SIG-M5 treated with dmso at 0.1 percent for 504 hours (cell line): ENCODE data around the gene ARHGEF6.

ENCODE experiments used
- DNase-seq: peaks from one replicate; lab custom pipeline; 2025; ENCODE audit not compliant: unreplicated experiment; lab: John Stamatoyannopoulos, UW

ARHGEF6 gene

DNA sequence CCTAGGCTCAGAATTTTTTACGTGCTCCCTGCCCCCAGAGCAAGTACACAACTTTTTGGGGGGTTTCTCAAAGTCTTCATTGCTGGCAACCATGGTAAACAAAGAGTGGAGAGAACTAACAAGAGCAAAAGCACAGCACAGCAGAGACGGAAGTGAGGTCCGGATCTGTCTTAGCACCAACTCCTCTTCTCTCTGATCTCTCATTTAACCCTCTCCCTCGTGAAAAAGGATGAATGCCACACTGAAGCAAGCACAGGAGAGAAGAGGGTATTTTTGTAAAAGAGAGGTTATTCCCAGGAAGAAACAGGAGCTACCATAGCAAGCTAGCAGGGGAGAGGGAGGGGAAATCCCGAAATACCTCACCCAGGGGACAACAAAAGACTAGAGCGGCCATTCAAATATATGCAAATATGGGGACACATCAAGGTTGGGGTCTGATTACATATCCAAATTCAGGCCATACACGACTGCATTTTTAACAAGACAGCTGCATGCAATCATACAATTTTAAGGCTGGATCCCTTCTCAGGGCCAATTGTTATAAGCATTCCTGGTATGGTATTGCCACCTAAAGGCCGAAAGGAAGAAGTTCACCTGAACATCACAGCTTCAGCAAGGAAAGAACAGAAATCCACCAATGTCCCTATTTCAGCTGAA lies 86.2 kb downstream of the ARHGEF6 start:
- DNase-seq: peak; percentile 11

GRCh38 chrX:136692271-136692670 lies 88.5 kb downstream of the ARHGEF6 start:
- no peak for DNase-seq

- no peak for DNase-seq
These were observed 89.5 kb downstream of the ARHGEF6 start for GRCh38 chrX:136691028-136691809.

DNA sequence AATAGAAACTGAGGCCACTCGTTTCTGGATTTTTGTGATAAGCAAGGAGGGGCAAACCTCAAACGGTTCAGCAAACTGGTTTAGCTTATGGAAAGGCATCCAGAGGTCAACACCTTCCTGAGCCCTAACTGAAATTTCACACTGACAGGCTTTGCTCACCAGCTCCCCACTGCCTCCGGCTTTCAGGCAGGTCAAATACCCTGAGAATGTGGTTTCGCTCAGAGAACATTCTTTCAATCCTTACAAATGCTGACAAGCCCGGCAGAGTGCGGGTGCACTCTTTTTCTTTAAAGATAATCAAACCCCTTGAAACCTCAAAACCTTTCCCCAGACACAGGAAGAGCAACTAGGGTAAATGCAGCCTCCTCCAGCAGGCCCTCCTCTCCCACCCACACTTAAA lies 91.3 kb downstream of the ARHGEF6 start:
- no peak for DNase-seq

- DNase-seq: no peak
These were observed 93.3 kb downstream of the ARHGEF6 start for GRCh38 chrX:136687457-136687856.

- DNase-seq: no peak
These were observed 96.6 kb downstream of the ARHGEF6 start for GRCh38 chrX:136684120-136684519.

- no peak for DNase-seq
These were observed 101.2 kb downstream of the ARHGEF6 start for GRCh38 chrX:136679531-136679930.

- DNase-seq: no peak
These were observed 106.3 kb downstream of the ARHGEF6 start for GRCh38 chrX:136674270-136674985.

DNA sequence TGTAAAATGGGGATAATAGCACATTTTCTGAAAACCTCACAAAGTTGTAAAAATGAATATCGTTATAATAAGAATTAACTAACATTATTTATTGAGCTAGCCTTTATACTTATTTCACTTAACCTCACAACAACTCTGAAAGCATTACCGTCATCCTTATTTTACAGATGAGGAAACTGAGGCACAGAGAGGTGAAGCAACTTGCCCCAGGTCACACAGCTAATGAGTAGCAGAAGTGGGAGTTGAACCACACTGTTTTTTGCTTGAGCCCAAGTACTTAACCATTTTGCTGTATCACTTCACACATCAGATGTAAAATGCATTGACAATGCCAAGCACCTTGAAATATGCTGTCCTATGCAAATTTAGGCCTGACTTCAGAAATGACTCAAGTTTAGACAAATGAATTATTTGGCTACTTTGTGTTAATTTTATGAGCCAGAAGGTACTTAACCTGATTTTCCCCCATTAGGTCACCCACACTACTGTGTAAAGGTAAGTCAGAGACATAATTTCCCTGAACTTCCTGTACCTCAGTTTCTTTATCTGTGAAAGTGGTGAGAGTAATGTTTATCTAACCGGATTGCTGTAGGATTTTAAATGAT lies 109.6 kb downstream of the ARHGEF6 start:
- DNase-seq: no peak

DNA sequence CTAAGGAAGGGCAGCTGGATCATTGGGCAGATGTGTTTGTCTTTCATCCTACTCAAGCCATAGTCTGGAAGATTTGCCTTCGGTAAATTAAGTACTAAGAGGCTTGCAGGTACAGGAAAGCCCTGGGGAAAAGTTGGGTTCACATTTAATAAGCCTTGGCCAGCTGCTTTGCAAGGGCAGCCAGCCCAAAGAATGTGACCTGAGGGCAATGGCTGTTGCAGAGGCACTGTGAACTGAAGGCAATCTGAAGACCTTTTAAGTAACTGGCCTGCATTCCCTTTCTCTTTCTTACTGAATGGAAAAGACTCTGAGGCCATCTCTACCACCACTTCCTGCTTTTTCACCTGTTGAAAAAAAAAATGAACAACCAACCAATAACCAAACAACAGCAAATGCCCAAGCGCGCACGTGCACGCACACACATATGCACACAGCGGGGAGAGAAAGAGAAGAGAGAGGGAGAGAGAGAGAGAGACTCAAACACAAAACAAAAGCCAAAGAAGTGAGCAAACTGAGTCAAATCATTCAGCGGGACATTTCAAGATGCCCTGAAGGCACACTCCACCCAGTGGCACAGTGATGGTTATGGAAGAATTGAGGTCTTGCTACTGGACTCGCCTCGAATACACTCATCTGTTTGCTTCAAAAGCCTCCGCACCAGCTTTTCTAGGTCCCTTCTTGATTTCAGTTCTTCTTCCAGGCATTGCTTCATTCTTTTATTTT lies 113.1 kb downstream of the ARHGEF6 start:
- DNase-seq: no peak

- DNase-seq: peak; percentile 2
These were observed 114.6 kb downstream of the ARHGEF6 start for GRCh38 chrX:136666088-136666487.

DNA sequence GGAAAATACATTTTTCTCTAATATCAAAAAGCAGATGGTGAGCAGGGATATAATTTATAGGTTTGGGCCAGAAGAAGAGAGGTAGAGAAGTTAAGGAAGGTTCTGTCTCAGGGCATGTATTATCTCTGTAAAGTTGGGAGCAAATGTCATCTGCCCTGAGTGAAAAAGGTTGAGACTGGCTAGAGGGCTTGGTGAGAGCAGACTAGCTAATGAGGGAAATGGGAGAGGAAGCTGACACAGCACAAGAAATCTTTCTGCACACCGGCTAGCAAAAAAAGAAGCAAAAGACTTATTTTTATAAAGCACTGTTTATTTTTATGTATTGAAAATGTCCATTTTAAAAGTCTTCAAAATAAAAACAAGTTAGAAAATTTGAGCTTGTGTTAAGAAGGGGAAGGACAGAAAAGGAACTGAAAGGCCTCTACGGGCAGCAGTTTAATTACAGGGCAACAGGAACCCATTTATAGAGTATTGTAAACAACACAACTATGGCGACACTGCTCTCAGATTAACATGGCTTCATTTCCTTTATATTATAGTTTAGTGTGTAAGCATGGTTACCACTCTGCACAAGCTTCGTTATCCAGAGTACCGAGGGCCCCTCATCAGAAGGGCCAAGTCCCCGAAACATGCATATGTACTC lies 115.4 kb downstream of the ARHGEF6 start:
- DNase-seq: peak; percentile 25

DNA sequence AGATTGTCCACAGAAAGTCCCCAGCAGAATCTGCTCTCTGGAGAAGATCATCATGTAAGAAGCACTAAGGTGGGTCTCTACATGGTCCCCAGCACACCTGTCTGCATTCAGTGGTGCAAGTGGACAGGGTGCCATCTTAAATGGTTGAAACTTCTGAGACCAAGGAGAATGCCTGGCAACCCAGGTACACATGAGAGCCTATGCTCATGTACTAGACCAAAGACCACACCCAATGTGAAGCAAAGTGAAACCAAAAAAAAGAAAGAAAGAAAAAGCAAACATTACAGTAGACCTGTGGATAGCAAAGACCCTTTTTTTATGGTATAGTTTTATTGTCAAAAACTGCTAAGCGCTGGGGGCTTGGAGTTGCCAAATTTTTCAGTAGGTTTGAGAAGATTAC lies 117.8 kb downstream of the ARHGEF6 start:
- DNase-seq: no peak

DNA sequence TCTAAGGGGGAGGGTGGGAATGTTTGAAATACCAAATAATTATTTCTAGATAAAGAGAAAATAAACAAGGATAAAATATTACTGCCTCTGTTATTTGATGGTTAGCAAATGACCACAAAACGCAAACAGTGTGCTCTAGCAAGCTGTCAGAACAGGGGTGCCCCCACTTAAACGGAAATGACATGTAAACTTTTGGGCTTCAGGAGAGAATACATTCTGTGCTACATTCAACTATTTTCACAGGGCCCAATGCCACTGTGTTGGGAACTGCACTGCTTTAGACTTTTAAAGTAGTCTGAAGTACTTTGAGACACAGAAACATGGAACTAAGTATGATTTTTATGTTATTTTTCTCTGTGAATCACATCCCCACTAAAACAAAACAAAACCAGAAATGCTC lies 118.6 kb downstream of the ARHGEF6 start:
- DNase-seq: no peak

- DNase-seq: no peak
These were observed 119.8 kb downstream of the ARHGEF6 start for GRCh38 chrX:136660896-136661295.

GRCh38 chrX:136659174-136659573 lies 121.6 kb downstream of the ARHGEF6 start:
- no peak for DNase-seq

DNA sequence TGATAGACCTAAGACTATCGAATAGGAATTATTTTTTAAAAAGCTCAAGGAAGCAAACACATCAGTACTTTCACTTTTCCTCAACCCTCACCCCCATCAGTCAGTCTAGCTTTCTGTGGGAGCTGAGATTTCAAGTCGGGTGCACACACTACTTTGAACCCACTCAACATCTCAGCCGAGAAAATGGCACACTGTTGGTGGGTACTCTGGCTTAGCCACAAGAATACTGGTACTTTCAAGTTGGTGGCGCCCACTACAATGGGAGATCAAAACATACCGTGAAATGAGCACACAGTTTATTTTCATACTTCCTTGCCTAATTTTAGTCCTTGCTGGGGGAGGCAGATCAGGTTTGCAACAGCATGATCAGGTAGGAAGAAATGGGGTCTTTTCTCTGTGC lies 122.6 kb downstream of the ARHGEF6 start:
- DNase-seq: no peak

GRCh38 chrX:136656361-136656964 lies 124.3 kb downstream of the ARHGEF6 start:
- DNase-seq: no peak

DNA sequence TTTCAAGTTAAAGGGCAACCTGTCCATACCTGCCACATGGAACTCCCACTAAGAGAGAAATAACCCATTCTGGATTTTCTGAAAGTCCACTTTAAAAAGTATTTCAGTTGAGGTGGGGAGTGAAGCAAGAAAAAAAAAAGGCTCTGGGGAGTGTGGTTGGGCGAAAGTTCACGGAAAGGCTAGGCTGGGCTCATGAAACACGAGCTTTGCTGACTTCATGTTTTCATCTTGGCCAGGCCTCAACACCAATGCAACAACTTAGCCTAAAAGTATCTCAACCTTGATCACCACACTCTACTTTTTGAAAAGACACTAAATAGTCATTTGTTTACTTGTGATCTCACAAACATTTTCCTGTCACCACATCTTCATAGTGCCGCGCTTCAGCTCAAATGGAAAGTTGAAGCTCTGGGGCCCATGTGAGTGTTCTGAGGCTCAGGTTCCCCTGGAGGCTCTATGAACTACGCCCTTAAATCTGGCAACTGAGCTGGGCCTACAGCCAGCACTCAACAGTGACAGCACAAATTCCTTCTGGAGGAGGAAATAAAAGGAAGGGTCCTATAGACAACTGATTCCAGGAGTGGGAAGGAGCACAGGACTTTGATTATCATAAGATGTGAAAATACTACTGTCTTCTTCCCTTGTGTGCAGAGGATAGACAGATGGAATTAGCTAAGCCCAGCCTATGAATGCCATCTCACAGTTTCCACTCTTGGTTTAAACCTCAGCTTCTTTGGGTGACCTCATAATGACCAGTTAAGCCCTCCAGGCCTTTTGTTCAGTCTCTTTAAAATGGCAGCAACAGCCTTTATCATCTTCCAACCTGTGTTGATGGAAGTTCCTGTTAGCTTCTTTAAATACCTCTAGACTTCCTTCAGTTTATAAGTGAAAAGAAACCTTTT lies 127.7 kb downstream of the ARHGEF6 start:
- DNase-seq: no peak
